T-helper 22 cell (primary cell): ENCODE data around the gene PDIA2.
A peak's percentile ranks its signal among the peaks of the same experiment; 100 is the strongest.
"Not testable (repeated sequence)": the region's sequence is repeated elsewhere in the genome, so short reads cannot be mapped to it uniquely, and the experiment has no call there.

Experiments
- DNase-seq: peaks from one replicate; pipeline ENCODE4 v3.0.0-alpha.2; 2020; ENCODE audit warnings: low read depth

PDIA2 gene

DNA sequence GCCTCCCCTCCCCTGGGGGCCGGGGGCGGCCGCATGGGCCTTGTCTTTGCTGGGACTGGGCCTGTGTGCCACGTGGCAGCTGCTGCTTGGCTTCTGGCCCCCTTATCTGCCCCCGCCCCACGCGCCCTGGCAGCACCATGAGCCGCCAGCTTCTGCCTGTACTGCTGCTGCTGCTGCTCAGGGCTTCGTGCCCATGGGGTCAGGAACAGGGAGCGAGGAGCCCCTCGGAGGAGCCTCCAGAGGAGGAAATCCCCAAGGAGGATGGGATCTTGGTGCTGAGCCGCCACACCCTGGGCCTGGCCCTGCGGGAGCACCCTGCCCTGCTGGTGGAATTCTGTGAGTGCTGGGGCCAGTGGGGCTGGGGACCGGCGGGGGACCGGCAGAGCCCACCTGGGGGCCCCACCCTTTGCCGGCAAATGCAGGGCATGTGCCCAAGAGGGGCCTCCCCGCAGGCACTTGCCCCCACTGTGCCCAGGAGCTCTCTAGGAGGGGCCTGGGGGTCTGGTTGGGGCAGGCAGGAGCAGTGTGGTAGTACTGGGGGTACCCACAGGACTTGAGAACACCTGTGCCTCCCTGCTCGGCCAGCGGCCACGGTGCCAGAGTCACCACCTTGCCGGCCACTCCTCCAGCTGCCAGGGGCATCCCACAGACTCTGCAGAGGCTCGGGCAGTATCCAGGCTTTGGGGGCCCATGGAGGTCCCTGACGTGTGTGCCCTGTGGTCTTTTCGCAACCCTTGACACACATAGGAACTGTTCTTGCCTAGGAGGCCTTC, at the start of gene PDIA2:
Gene PDIA2 (plus strand): TSS at position 132 of the 773 bp plus-strand sequence. CDS start 6 bp downstream, at position 138.
- no peak for DNase-seq

DNA sequence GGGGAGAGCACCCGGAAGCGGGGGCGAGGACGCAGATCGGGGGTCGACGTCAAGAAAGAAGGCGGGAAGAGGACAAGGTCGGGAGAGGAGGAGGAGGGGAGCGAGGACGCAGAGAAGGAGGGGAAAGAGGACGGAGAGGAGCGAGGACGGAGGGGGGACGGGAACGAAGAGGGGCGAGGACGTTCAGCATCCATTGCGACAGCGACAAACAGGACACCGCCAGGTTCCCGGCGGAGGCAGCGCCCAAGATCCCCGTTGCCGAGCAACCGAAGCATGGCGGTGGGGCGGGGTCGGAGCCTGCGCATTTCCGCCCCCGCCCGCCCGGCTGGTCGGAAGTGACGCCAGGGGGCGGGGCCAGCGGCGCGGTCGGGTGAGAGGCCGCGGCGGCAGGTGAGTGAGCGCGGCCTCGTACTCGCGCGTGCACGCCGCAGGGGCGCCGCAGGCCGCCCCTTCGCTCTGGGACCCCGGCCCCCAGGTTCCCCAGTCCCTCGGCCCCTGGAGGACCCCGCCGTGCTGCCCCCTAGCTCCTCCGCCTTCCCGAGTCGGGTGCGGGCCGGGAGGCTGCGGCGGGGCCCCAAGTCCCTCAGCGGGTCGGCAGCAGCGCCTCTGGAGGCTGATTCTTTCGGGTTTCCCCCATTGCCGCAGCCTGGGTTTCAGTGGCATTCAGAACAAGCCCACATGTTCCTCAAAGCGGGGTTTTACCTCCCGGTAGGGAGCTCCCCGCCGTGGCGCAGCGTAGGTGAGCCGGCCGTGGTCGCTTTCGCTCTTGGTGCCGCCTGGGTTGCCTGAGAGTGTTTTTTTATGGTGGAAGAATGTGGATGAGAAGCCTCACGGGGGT, 48.3 kb upstream of the PDIA2 start, which contains the start of gene FAM234A:
Gene FAM234A (plus strand): TSS at position 354 of the 838 bp plus-strand sequence. CDS start 19,593 bp downstream, outside the sequence.
- DNase-seq: peak; percentile 89

DNA sequence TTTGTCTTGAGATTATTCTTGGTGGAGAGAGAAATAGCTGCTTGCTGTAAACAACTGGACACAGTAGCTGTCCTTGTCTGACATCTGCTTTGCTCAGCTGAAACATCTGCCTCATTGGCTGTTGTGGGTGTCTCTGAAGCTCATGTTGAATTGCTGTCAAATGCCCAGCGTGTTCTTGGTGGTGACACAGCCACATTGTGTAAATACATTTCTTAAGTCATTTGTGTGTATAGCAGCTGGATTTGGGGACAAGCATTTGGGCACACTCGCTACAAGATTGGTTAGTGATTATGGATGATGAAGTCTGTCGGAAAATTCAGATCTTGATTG, 43.1 kb upstream of the PDIA2 start:
- no peak for DNase-seq

GRCh38 chr16:240559-240958, 42.4 kb upstream of the PDIA2 start:
- no peak for DNase-seq

DNA sequence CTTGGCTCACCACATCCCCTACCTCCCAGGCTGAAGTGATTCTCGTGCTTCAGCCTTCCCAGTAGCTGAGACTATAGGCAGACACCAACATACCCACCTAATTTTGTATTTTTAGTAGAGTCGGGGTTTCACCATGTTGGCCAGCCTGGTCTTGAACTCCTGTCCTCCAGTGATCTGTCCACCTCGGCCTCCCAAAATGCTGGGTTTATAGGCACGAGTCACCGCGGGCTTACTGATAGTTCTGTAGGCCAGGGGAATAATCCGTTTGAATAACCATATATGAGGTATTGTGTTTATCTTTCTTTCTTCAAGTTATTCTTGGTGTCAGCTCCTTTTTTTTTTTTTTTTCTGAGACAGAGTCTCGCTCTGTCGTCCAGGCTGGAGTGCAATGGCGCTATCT, 40.7 kb upstream of the PDIA2 start:
- DNase-seq: no peak

GRCh38 chr16:243348-243747, 39.6 kb upstream of the PDIA2 start:
- no peak for DNase-seq

DNA sequence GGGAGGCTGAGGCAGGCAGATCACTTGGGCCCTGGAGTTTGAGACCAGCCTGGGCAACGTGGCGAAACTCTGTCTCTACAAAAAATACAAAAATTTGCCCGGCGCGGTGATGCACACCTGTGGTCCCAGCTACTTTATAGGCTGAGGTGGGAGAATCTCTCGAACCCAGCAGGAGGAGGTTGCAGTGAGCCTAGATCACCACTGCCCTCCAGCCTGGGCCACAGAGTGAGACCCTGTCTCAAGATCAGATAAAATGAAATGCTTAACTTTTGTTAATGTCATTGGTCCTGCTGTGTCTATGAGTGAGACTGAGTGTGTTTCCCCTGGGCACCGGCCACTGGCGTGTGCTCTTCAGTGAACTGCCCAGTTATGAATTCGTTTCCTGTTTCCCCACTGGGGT, 37.9 kb upstream of the PDIA2 start:
- DNase-seq: no peak

- DNase-seq: no peak
Measured at GRCh38 chr16:247027-247426, 35.9 kb upstream of the PDIA2 start.

GRCh38 chr16:249431-249830, 33.5 kb upstream of the PDIA2 start:
- no peak for DNase-seq

DNA sequence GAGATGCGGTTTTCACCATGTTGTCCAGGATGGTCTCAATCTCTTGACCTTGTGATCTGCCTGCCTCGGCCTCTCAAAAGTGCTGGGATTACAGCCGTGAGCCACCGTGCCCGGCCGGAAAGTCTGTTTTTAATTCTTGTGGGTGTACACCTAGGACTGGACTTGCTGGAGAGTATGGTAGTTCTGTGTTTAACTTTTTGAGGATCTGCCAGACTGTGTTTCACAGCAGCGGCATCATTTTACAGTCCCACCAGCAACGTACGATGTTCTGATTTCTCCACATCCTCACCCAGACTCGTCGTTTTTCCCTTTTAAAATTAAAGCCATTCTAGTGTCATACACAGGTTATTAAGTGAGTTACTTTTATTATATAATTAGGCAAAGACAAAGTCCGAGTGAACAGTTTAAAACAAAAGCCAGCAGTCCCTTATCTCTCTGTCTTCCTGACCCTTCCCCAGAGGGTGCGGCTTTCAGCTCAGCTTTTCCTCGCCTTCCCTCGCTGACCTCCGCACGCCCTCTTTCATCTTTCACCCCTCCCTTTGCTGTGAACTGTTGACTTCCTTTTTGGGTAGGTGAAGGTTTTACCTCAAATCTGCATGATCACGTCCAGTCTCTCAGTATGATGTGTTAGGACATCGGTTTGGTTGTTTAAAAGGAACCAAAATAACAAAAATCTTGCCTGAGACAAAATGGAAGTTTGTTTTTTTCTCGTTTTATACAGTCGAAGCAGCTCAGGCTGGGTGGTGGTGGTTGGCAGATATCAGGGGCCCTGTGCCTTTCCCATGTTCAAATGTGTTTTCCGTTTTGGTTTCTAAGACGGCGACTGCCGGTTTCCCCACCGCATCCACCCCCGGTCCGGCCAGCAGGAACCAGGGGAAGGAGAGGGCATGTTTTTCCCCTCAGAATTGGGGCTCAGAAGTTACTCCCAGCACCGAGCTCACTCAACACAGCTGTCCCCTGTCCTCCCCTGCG, 30.3 kb upstream of the PDIA2 start:
- no peak for DNase-seq

DNA sequence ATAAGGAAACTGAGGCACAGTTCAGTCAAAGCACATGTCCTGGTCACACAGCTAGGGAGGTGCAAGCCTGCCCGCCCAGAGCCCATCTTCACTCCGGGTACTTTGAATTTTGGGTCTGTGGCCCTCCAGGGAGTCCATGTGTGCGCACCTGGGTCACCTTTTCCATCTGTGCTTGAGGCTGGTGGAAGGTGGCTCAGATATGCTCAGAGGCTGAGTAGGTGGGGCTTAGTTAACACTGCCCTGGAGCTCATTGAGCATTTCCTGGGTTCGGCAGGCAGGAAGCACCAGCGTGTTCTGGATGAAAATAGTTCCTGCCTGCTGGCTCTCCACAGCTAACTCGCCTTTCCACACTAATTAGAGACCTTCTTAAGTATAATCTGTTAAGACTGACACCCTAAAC, 29.1 kb upstream of the PDIA2 start:
- DNase-seq: no peak

GRCh38 chr16:254461-254860, 28.5 kb upstream of the PDIA2 start:
- DNase-seq: no peak

DNA sequence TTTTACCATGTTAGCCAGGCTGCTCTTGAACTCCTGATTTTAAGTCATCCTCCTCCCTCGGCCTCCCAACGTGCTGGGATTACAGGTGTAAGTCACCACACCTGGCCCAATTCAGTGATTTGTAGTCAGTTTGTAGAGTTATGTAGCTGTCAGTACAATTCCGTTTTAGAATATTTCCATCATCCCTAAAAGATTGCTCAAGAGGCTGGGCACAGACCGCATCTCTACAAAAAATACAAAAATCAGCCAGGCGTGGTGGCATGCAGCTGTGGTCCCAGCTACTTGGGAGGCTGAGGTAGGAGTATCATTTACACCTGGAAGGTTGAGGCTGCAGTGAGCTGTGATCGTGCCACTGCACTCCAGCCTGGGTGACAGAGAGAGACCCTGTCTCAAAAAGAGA, 27.8 kb upstream of the PDIA2 start:
- DNase-seq: no peak

- DNase-seq: not testable (repeated sequence)
Measured at GRCh38 chr16:258091-258490, 24.9 kb upstream of the PDIA2 start.

GRCh38 chr16:259226-259625, 23.7 kb upstream of the PDIA2 start:
- DNase-seq: no peak

DNA sequence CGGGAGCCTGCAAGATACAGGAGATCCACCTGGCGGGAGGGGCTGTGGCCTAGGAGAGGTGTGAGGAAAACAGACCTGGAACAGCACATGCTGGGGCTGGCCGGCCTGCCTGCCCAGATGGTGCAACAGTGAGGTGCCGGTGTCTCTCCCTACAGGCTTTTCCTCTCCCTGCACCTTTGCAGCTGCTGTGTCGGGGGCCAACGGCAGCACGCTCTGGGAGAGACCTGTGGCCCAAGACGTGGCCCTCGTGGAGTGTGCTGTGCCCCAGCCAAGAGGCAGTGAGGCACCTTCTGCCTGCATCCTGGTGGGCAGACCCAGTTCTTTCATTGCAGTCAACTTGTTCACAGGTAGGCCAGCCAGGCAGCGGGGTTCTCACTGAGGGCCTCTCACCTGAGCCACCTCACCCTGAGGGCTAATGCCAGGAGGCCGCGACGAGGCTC, 23.1 kb upstream of the PDIA2 start:
- DNase-seq: no peak

- DNase-seq: no peak
Measured at GRCh38 chr16:260326-260725, 22.6 kb upstream of the PDIA2 start.

DNA sequence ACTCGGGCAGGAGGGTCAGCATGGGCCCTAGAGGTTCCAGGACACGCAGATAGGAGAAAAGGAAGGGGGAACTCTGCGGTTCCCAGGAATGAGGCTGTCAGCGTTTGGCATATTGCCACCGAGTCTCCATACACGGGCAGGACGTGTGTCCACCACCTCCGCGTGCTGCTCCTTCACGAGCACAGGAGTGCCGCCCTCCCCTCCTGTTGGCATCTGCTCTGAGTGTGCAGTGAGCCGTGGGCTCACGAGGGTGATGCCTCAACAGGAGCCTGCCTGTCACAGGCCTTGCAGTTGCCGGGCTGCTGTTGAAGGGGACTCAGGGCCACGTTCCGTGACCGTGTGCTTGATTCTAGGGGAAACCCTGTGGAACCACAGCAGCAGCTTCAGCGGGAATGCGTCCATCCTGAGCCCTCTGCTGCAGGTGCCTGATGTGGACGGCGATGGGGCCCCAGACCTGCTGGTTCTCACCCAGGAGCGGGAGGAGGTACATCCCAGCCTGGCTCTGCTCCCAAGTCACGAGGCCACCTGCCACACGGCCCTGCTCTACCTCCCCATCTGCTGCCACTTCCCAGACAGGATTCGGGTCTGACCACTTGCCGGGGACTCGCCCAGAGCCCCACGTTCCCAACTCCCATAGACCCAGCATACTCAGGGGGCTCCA, 21.8 kb upstream of the PDIA2 start:
- no peak for DNase-seq

GRCh38 chr16:262121-262745, 20.7 kb upstream of the PDIA2 start:
- DNase-seq: no peak

DNA sequence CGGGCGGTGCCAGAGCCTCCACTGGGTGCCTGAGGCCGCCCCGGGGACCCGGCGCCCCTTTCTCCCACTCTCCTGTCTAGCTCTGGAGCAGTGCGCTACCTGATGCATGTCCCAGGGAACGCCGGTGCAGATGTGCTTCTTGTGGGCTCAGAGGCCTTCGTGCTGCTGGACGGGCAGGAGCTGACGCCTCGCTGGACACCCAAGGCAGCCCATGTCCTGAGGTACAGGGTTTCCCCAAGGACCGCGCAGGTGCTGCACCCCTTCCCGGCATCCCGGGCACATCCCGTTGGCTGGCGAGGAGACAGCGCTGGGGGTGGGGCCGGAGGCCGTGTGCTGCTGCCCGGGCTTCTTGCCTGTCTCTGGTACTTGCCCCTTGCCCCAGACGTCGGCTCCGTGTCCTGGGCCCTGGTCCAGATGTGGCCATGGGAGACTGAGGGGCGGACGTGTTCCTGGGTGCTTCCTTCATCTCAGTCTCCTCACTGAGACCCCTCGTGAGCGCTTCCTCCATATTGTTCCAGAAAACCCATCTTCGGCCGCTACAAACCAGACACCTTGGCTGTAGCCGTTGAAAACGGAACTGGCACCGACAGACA, 19.7 kb upstream of the PDIA2 start:
- no peak for DNase-seq

DNA sequence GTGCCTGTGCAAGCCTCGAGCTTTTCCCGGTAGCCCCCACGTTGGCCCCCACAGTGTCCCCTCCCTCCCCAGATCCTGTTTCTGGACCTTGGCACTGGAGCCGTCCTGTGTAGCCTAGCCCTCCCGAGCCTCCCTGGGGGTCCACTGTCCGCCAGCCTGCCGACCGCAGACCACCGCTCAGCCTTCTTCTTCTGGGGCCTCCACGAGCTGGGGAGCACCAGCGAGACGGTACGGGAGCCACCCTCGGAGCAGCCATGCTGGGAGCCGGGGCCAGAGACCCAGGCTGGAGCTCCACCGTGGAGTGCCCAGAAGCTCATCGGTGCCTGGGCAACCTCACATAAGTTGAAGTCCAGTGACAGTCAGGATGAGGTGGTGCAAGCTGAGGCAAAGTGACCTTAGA, 19.0 kb upstream of the PDIA2 start:
- no peak for DNase-seq
